HCT116 (cell line): ENCODE data around the gene SEC23IP. TPM values are rescaled to one million over a fixed set of nuclear protein-coding genes. Genes with fewer than 3 reads are reported as not detected.

Source experiments
- ATAC-seq: fragments of 200-7000 bp; cut with Tn5 transposase; 2 replicates; pipeline ENCODE4 v1.9.1; 2020; ENCODE audit warnings: mild to moderate bottlenecking, moderate library complexity
- BruUV-seq: library from RNA; stranded (reverse); fragments of 400-500 nt; replicated peaks from 2 replicates; lab custom pipeline; 2021; lab: Mats Ljungman, UMichigan
- CTCF ChIA-PET: fragments of 300-600 bp; sonication (Branson Sonifier 250); formaldehyde crosslinking; loops from one replicate; lab custom pipeline; 2021; ENCODE audit warnings: antibody characterized with exemption; lab: Charles Lee
- POLR2A ChIA-PET: fragments of 300-600, 350-600 bp; sonication (Branson Sonifier 250); formaldehyde crosslinking; loops from one replicate; lab custom pipeline; 2021; ENCODE audit warnings: antibody characterized with exemption; lab: Charles Lee
- RAD21 ChIA-PET, 2 experiments: fragments of 300-600 bp; sonication (Branson Sonifier 250); formaldehyde crosslinking; loops; one replicate each; lab custom pipeline; 2023; ENCODE audit warnings: low total read pairs in 2 of 2; ENCODE audit not compliant: uncharacterized antibody in 2 of 2, unreplicated experiment in 2 of 2, low non-redundant PET in 1 of 2; lab: Charles Lee
- DNase-seq: peaks from one replicate; pipeline ENCODE4 v3.0.0-alpha.2; 2010; ENCODE audit warnings: low read depth, low spot score
- H2AFZ ChIP-seq: fragments of 200-600 bp; shearing (Covaris generic), sonication (generic); 2 replicates; pipeline ENCODE4 v1.6.1; 2017; ENCODE audit warnings: low read depth, mixed run types, mixed read lengths, antibody characterized with exemption, low read length; ENCODE audit not compliant: poor library complexity, severe bottlenecking
- H3K27ac ChIP-seq: 2 replicates; pipeline ENCODE4 v1.5.1; 2012; ENCODE audit warnings: low read depth, low read length
- H3K27me3 ChIP-seq: fragments of 200-600 bp; sonication (generic); 2 replicates; pipeline ENCODE4 v1.6.1; 2016; ENCODE audit warnings: mixed run types, low read length, mixed read lengths; ENCODE audit not compliant: insufficient read depth
- H3K36me3 ChIP-seq, 2 experiments: fragments of 200-500 bp in 1 of 2; fragments of 200-600 bp in 1 of 2; sonication (Bioruptor generic) in 1 of 2; sonication (generic) in 1 of 2; 2 replicates each; pipeline versions ENCODE4 v1.5.1 to v1.6.1; 2014 to 2016; ENCODE audit warnings: low read length in 2 of 2, inconsistent platforms in 1 of 2, mixed read lengths in 1 of 2, mixed run types in 1 of 2; ENCODE audit not compliant: insufficient read depth in 2 of 2, control insufficient read depth in 1 of 2
- H3K4me1 ChIP-seq, 2 experiments: fragments of 200-600 bp in 1 of 2; sonication (generic) in 1 of 2; 2 replicates each; pipeline versions ENCODE4 v1.5.1 to v1.6.1; 2012 to 2017; ENCODE audit warnings: low read length in 2 of 2, inconsistent platforms in 1 of 2, mild to moderate bottlenecking in 1 of 2, mixed read lengths in 1 of 2, mixed run types in 1 of 2, moderate library complexity in 1 of 2; ENCODE audit not compliant: insufficient read depth in 2 of 2, control insufficient read depth in 1 of 2
- H3K4me2 ChIP-seq: fragments of 200-600 bp; sonication (generic); 2 replicates; pipeline ENCODE4 v1.6.1; 2017; ENCODE audit warnings: mixed run types, low read length, mixed read lengths
- H3K4me3 ChIP-seq, 2 experiments: fragments of 200-600 bp in 1 of 2; sonication (generic) in 1 of 2; replicated peaks in 1 of 2; 2 replicates each; pipeline ENCODE4 v1.5.1; 2011 to 2016; ENCODE audit warnings: low read length in 2 of 2, control low read depth in 1 of 2, low read depth in 1 of 2, mild to moderate bottlenecking in 1 of 2, mixed read lengths in 1 of 2, mixed run types in 1 of 2
- H3K79me2 ChIP-seq: fragments of 200-600 bp; sonication (generic); 2 replicates; pipeline ENCODE4 v1.6.1; 2017; ENCODE audit warnings: mild to moderate bottlenecking, mixed run types, low read length, moderate library complexity, mixed read lengths; ENCODE audit not compliant: insufficient read depth
- H3K9ac ChIP-seq: fragments of 200-600 bp; sonication (generic); 2 replicates; pipeline ENCODE4 v1.6.1; 2016; ENCODE audit warnings: low read length, mixed read lengths
- H3K9me2 ChIP-seq: fragments of 200-600 bp; sonication (generic), shearing (Covaris generic); 2 replicates; pipeline ENCODE4 v1.6.1; 2017; ENCODE audit warnings: mixed run types, mild to moderate bottlenecking, moderate library complexity; ENCODE audit not compliant: insufficient read depth
- H3K9me3 ChIP-seq, 2 experiments: fragments of 200-500 bp in 1 of 2; fragments of 200-600 bp in 1 of 2; sonication (Bioruptor generic) in 1 of 2; sonication (generic) in 1 of 2; 2 replicates each; pipeline ENCODE4 v1.6.1; 2014 to 2017; ENCODE audit warnings: low read length in 2 of 2, mixed read lengths in 2 of 2, inconsistent platforms in 1 of 2, low read depth in 1 of 2, mild to moderate bottlenecking in 1 of 2, mixed run types in 1 of 2, moderate library complexity in 1 of 2; ENCODE audit not compliant: control insufficient read depth in 1 of 2, insufficient read depth in 1 of 2
- H4K20me1 ChIP-seq: fragments of 200-600 bp; sonication (generic), shearing (Covaris generic); 2 replicates; pipeline ENCODE4 v1.6.1; 2017; ENCODE audit warnings: mixed run types, mild to moderate bottlenecking, moderate library complexity; ENCODE audit not compliant: insufficient read depth
- CBX3 ChIP-seq: IDR thresholded peaks from 2 replicates; pipeline ENCODE4 v1.6.1; 2012; ENCODE audit warnings: low read depth
- EGR1 ChIP-seq: IDR thresholded peaks from 2 replicates; pipeline ENCODE4 v1.6.1; 2012; ENCODE audit warnings: low read depth
- ELF1 ChIP-seq: IDR thresholded peaks from 2 replicates; pipeline ENCODE4 v1.6.1; 2012; ENCODE audit warnings: low read depth, borderline replicate concordance
- EZH2 ChIP-seq: fragments of 200-600 bp; sonication (generic); IDR thresholded peaks from 2 replicates; pipeline ENCODE4 v1.6.1; 2017; ENCODE audit warnings: antibody characterized with exemption, mixed run types
- EZH2phosphoT487 ChIP-seq: fragments of 200-600 bp; IDR thresholded peaks from 2 replicates; pipeline ENCODE4 v1.6.1; 2018; ENCODE audit warnings: antibody characterized with exemption, borderline replicate concordance
- FOSL1 ChIP-seq: IDR thresholded peaks from 2 replicates; pipeline ENCODE4 v1.6.1; 2012; ENCODE audit warnings: low read depth
- JUND ChIP-seq: IDR thresholded peaks from 2 replicates; pipeline ENCODE4 v1.6.1; 2012
- POLR2A ChIP-seq: IDR thresholded peaks from 2 replicates; pipeline ENCODE4 v1.7.0; 2011; ENCODE audit warnings: borderline replicate concordance; ENCODE audit not compliant: insufficient read depth, insufficient read length; ENCODE audit errors: extremely low read depth
- SP1 ChIP-seq: IDR thresholded peaks from 2 replicates; pipeline ENCODE4 v1.6.1; 2012; ENCODE audit warnings: low read depth
- SRF ChIP-seq: IDR thresholded peaks from 2 replicates; pipeline ENCODE4 v1.6.1; 2012; ENCODE audit warnings: low read depth
- TCF7L2 ChIP-seq: IDR thresholded peaks from 2 replicates; pipeline ENCODE4 v1.7.0; 2011; ENCODE audit warnings: borderline replicate concordance, inconsistent platforms; ENCODE audit not compliant: insufficient read depth, insufficient read length; ENCODE audit errors: extremely low read depth
- YY1 ChIP-seq: IDR thresholded peaks from 2 replicates; pipeline ENCODE4 v1.6.1; 2011; ENCODE audit warnings: low read length, low read depth, moderate library complexity, mild to moderate bottlenecking; ENCODE audit not compliant: insufficient replicate concordance; ENCODE audit errors: extremely low read depth
- ZFX ChIP-seq: fragments of 450-650 bp; IDR thresholded peaks from 2 replicates; pipeline ENCODE4 v1.6.1; 2017
- intact Hi-C: fragments of 100-400 bp; cut with micrococcal nuclease; formaldehyde crosslinking; loops from 2 replicates; pipeline ENCODE4 v1.10.0; 2022
- total RNA-seq: library from RNA; stranded (reverse); gene quantifications from one replicate; pipeline ENCODE4 v1.2.1, GENCODE V29; 2021; ENCODE audit not compliant: unreplicated experiment
- TF ChIP-seq, protein P1 (sequence below), 3 experiments: fragments of 200-600 bp in 1 of 3; sonication (generic) in 1 of 3; IDR thresholded peaks in 2 of 3; conservative IDR thresholded peaks in 1 of 3; 2 replicates each; pipeline ENCODE4 v1.5.1; 2012 to 2017; ENCODE audit warnings: low read depth in 2 of 3, low read length in 2 of 3, antibody characterized with exemption in 1 of 3, borderline replicate concordance in 1 of 3, control low read depth in 1 of 3, mild to moderate bottlenecking in 1 of 3, mixed read lengths in 1 of 3, mixed run types in 1 of 3, moderate library complexity in 1 of 3; ENCODE audit not compliant: insufficient read depth in 1 of 3
- TF ChIP-seq, protein P2 (sequence below): IDR thresholded peaks from 2 replicates; pipeline ENCODE4 v1.6.1; 2012; ENCODE audit warnings: low read depth
- TF ChIP-seq, protein P3 (sequence below): IDR thresholded peaks from 2 replicates; pipeline ENCODE4 v1.6.1; 2011; ENCODE audit warnings: mild to moderate bottlenecking, low read length, moderate library complexity; ENCODE audit not compliant: insufficient replicate concordance; ENCODE audit errors: extremely low read depth

The SEC23IP gene
- total RNA-seq, 1 experiment from 2014 or later, result 122 TPM

DNA sequence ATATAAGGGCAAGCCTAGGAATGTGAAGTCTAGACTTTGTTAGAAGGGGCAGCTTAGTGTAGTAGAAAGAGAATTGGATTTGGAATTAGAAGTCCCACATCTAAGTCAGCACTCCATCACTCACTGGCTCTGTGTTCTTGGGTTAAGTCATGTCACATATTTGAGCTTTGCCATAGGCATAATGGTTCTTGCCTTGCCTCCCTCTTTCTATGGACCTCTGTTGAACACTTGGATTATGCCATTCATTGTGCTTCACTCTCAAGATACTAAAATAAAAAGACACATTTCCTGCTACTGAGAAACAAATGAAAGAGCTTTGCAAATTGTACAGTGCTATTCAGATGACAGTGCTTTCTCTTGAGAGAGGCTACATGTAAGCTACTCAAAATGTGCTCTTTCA is 35.9 kb downstream of the SEC23IP start (continued):
- TF ChIP-seq, protein P1, sequence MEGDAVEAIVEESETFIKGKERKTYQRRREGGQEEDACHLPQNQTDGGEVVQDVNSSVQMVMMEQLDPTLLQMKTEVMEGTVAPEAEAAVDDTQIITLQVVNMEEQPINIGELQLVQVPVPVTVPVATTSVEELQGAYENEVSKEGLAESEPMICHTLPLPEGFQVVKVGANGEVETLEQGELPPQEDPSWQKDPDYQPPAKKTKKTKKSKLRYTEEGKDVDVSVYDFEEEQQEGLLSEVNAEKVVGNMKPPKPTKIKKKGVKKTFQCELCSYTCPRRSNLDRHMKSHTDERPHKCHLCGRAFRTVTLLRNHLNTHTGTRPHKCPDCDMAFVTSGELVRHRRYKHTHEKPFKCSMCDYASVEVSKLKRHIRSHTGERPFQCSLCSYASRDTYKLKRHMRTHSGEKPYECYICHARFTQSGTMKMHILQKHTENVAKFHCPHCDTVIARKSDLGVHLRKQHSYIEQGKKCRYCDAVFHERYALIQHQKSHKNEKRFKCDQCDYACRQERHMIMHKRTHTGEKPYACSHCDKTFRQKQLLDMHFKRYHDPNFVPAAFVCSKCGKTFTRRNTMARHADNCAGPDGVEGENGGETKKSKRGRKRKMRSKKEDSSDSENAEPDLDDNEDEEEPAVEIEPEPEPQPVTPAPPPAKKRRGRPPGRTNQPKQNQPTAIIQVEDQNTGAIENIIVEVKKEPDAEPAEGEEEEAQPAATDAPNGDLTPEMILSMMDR (IDR thresholded peaks at IDR 0.05 in 2 of 3, conservative IDR thresholded peaks at IDR 0.05 in 1 of 3; ENCODE audit: borderline replicate concordance in 1 of 3, insufficient read depth in 1 of 3, low read depth in 2 of 3, low read length in 2 of 3), result no peak
- TF ChIP-seq JUND (no peak), EZH2 (no peak), POLR2A (no peak), YY1 (no peak), EGR1 (no peak), CBX3 (no peak), ZFX (no peak), FOSL1 (no peak), EZH2phosphoT487 (no peak)

DNA sequence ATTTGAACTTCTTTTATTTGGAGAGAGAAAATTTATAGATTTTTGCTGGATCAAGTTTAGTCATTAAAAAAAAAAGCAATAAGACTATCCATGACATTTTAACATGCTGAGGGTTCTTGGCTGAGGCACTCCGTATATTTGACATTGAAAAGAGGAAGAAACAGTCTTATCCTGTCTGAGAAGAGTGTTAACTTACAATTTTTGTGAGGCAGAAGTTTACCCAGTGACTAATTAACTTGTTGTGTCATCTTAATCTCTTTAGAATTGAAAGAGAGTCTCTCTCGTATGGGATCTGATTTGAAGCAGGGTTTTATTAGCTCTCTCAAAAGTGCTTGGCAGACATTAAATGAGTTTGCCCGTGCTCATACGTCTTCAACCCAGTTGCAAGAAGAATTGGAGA is 39.3 kb downstream of the SEC23IP start:
- Histone ChIP-seq H3K27ac (no peak overlapping the region), H3K4me2 (no peak overlapping the region), H3K9ac (no peak overlapping the region), H3K79me2 (no peaks in the 10 kb centered on the region), H3K27me3 (no peaks in the 10 kb centered on the region), H3K4me3 (no peak overlapping the region), H4K20me1 (peaks cover 3% of the 10 kb centered on the region; the same call in 1 of the 2 replicates), H3K4me1 (no peaks in the 10 kb centered on the region), H3K9me3 (no peaks in the 10 kb centered on the region), H3K36me3 (peaks cover 68 to 71% of the 10 kb centered on the region in 2 experiments), H3K9me2 (no peaks in the 10 kb centered on the region), H2AFZ (no peak overlapping the region)
- intact Hi-C loops, result loop anchor here (2.0 to 10.0 kb wide), 2 partner anchors 405 to 803 kb away; no protein-coding TSS in a partner anchor
- DNase-seq (no peak), ATAC-seq (no peak)
- RAD21 ChIA-PET, result no interaction called here
- BruUV-seq, result no TSS peak
- CTCF ChIA-PET, result no interaction called here
- POLR2A ChIA-PET, result no interaction called here
- no peak for TF ChIP-seq SRF
- no peak for TF ChIP-seq YY1
- TF ChIP-seq, protein P1 (IDR thresholded peaks at IDR 0.05 in 2 of 3, conservative IDR thresholded peaks at IDR 0.05 in 1 of 3; ENCODE audit: borderline replicate concordance in 1 of 3, insufficient read depth in 1 of 3, low read depth in 2 of 3, low read length in 2 of 3), result no peak
- no peak for TF ChIP-seq ELF1
- TF ChIP-seq, protein P2, sequence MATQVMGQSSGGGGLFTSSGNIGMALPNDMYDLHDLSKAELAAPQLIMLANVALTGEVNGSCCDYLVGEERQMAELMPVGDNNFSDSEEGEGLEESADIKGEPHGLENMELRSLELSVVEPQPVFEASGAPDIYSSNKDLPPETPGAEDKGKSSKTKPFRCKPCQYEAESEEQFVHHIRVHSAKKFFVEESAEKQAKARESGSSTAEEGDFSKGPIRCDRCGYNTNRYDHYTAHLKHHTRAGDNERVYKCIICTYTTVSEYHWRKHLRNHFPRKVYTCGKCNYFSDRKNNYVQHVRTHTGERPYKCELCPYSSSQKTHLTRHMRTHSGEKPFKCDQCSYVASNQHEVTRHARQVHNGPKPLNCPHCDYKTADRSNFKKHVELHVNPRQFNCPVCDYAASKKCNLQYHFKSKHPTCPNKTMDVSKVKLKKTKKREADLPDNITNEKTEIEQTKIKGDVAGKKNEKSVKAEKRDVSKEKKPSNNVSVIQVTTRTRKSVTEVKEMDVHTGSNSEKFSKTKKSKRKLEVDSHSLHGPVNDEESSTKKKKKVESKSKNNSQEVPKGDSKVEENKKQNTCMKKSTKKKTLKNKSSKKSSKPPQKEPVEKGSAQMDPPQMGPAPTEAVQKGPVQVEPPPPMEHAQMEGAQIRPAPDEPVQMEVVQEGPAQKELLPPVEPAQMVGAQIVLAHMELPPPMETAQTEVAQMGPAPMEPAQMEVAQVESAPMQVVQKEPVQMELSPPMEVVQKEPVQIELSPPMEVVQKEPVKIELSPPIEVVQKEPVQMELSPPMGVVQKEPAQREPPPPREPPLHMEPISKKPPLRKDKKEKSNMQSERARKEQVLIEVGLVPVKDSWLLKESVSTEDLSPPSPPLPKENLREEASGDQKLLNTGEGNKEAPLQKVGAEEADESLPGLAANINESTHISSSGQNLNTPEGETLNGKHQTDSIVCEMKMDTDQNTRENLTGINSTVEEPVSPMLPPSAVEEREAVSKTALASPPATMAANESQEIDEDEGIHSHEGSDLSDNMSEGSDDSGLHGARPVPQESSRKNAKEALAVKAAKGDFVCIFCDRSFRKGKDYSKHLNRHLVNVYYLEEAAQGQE, result no peak
- TF ChIP-seq EZH2, result no peak
- no peak for TF ChIP-seq ZFX
- TF ChIP-seq, protein P3, sequence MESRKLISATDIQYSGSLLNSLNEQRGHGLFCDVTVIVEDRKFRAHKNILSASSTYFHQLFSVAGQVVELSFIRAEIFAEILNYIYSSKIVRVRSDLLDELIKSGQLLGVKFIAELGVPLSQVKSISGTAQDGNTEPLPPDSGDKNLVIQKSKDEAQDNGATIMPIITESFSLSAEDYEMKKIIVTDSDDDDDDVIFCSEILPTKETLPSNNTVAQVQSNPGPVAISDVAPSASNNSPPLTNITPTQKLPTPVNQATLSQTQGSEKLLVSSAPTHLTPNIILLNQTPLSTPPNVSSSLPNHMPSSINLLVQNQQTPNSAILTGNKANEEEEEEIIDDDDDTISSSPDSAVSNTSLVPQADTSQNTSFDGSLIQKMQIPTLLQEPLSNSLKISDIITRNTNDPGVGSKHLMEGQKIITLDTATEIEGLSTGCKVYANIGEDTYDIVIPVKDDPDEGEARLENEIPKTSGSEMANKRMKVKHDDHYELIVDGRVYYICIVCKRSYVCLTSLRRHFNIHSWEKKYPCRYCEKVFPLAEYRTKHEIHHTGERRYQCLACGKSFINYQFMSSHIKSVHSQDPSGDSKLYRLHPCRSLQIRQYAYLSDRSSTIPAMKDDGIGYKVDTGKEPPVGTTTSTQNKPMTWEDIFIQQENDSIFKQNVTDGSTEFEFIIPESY, result no peak
- no peak for TF ChIP-seq TCF7L2
- TF ChIP-seq SP1, result no peak
